Measurements from ENCODE around the gene TTC28.
"Not testable (repeated sequence)": the region's sequence is repeated elsewhere in the genome, so short reads cannot be mapped to it uniquely, and the experiment has no call there.

Gene TTC28

DNA sequence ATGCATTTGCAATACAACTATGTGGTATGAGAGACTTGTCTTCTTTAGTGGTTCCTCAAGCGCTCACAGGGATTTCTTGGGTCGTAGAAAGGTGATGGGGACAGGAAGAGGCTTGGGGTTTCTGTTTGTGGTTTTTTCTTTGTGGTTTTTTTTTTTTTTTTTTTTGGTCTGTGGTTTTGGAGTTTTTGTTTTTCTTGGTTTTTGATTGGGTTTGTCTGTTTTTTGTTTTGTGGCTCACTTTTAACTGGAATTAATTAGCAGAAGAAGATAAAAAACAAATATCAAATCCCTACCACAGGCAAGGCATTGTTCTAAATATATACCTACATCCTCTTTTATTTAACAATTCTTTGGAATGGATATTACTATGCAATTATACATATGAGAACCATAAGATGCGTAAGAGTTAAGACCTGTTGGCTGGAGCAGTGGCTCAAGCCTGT lies 5.5 kb downstream of the TTC28 start:
- DNase-seq = no peak

GRCh38 chr22:28670756-28671155 lies 8.9 kb downstream of the TTC28 start:
- no peak for DNase-seq

DNA sequence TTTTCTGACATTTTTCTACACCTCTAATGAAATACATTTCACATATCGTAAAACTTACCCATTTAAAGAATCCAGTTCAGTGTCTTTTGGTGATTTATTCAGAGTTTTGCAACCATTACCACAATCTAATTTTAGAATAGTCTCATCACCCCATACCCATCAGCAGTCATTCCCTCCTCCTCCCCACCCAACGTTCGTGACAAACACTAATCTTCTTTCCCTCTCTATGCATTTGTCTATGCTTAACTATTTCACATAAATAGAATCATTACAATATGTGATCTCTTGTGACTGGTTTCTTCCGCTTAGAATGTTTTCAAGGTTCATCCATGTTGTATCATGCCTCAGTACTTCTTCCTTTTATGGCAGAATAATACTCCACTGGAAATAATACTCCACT lies 9.5 kb downstream of the TTC28 start:
- DNase-seq = no peak

GRCh38 chr22:28669387-28669786 lies 10.3 kb downstream of the TTC28 start:
- no peak for DNase-seq

DNA sequence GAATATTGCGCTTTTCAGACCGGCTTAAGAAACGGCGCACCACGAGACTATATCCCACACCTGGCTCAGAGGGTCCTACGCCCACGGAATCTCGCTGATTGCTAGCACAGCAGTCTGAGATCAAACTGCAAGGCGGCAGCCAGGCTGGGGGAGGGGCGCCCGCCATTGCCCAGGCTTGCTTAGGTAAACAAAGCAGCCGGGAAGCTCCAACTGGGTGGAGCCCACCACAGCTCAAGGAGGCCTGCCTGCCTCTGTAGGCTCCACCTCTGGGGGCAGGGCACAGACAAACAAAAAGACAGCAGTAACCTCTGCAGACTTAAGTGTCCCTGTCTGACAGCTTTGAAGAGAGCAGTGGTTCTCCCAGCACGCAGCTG lies 16.1 kb downstream of the TTC28 start:
- not testable (repeated sequence) for DNase-seq

- DNase-seq = no peak
These were observed 21.2 kb downstream of the TTC28 start for GRCh38 chr22:28658448-28658847.

DNA sequence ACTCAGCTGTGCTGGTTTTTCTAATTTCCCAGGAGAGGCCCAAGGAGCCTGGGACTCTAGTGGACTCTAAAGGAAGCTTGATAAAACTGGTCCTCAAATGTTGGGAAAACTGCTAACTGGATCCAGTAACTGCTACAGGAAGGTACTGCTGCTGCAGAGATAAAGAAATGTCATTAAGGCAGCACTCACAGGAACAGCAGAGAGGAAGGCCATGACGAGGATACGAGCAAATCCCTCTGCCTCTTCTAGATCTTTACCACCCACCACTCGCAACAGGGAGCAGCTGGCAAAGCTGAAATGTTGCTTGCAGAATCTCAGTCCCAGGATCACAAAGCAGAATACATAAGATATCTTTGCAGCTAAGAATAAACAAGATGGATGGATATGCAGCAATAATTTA lies 23.5 kb downstream of the TTC28 start:
- no peak for DNase-seq

DNA sequence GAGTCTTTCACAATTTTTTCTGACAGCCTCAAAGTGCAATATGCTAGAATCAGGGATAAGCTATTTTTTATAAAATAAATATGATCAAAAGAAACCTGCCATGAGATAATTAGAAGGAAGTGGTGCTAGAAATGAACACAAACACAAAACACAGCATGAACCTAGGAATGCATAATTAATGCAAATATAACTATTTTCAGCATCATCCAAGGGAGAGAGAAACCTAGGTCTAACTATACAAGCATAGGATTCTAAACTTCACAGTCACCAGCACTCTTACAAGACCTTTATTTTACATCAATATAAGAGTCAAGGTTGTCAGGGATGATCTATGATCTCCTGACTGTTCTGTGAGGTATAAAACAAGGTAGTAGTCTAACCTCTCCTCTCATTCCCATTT lies 29.2 kb downstream of the TTC28 start:
- no peak for DNase-seq

DNA sequence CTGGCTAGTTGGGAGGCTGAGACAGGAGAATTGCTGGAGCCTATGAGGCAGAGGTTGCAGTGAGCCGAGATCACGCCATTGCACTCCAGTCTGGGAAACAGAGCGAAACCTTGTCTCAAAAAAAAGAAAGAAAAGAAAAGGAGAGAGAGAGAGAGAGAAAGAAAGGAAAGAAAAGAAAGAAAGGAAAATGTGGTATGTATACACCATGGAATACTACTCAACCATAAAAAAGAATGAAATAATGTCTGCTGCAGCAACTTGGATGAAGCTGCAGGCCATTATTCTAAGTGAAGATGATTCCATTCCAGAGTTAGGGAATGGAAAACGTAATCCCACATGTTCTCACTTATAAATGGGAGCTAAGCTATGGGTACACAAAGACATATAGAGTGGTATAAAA lies 30.8 kb downstream of the TTC28 start:
- DNase-seq = no peak

- no peak for DNase-seq
These were observed 32.4 kb downstream of the TTC28 start for GRCh38 chr22:28647216-28647615.

DNA sequence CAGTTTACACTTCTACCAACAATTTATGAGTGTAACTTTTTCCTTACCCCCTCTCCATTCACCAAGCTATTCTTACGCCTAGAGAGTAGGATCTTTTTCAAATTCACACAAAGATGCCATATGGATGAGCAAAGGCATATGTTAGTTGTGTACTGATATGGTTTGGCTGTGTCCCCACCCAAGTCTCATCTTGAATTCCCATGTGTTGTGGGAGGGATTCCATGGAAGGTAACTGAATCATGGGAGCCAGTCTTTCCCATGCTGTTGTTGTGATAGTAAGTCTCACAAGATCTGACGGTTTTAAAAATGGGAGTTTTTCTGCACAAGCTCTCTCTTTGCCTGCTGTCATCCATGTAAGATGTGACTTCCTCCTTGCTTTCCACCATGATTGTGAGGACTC lies 40.3 kb downstream of the TTC28 start:
- DNase-seq = no peak

- DNase-seq = no peak
These were observed 42.4 kb downstream of the TTC28 start for GRCh38 chr22:28637225-28637624.

DNA sequence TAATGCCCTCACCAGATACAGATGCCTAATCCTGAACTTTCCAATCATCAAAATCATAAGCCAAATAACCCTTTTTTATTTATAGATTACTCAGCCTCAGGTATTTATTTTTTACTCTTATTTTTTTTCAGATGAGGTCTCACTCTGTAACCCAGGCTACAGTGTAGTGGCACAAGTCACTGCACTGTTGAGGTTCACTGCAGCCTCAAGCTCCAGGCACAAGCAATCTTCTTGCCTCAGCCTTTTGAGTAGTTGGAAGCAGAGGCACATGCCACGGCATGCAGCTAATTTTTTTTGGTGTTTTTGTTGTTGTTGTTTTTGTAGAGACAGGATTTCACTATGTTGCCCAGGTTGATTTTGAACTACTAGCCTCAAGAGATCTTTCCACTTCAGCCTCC lies 49.5 kb downstream of the TTC28 start:
- no peak for DNase-seq

GRCh38 chr22:28629420-28630176 lies 50.0 kb downstream of the TTC28 start:
- no peak for DNase-seq

- no peak for DNase-seq
These were observed 50.9 kb downstream of the TTC28 start for GRCh38 chr22:28628766-28629165.

DNA sequence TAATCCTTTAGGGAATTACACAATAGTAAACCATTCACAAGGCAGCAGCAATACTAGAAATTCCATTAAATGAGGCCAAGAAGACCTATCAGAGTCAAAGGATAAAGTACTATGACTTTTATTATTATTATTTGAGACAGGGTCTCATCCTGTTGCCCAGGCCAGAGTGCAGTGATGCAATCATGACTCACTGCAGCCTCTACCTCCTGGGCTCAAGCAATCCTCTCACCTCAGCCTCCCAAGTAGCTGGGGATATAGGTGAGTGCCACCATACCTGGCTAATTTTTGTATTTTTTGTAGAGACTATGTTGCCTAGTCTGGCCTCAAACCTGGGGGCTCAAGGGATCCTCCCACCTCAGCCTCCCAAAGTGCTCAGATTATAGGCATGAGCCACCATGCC lies 51.8 kb downstream of the TTC28 start:
- DNase-seq = no peak

GRCh38 chr22:28620244-28620922 lies 59.3 kb downstream of the TTC28 start:
- DNase-seq = no peak

DNA sequence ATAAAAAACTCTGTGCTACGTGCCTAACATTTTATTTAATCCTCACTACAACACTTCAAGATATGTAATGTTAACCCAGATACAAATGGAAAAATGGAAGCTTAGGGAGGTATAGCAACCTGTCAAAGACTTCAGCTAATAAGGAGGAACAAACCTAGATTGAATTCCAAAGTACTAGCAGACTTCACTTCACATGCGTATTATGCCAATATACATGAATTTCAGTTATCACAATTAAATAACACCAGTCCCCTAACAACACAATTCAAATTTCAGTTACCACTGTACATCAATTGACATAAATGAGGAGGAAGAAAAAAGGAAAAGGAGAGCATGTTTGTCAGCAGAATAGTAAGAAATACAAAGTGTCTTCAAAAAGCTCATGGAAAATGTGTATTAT lies 60.4 kb downstream of the TTC28 start:
- DNase-seq = no peak

GRCh38 chr22:28615423-28615822 lies 64.2 kb downstream of the TTC28 start:
- not testable (repeated sequence) for DNase-seq

DNA sequence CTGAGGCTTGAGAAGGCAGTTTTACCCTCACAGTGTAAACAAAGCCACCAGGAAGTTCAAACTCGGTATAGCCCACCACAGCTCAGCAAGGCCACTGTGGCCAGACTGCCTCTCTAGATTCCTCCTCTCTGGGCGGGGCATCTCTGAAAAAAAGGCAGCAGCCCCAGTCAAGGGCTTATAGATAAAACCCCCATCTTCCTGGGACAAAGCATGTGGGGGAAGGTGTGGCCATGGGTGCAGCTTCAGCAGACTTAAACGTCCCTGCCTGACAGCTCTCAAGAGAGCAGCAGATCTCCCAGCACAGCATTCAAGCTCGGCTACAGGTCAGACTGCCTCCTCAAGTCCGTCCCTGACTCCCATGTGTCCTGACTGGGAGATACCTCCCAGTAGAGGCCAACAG lies 69.7 kb downstream of the TTC28 start:
- no peak for DNase-seq

- DNase-seq = no peak
These were observed 71.1 kb downstream of the TTC28 start for GRCh38 chr22:28608546-28608945.

- DNase-seq = no peak
These were observed 71.8 kb downstream of the TTC28 start for GRCh38 chr22:28607795-28608194.

DNA sequence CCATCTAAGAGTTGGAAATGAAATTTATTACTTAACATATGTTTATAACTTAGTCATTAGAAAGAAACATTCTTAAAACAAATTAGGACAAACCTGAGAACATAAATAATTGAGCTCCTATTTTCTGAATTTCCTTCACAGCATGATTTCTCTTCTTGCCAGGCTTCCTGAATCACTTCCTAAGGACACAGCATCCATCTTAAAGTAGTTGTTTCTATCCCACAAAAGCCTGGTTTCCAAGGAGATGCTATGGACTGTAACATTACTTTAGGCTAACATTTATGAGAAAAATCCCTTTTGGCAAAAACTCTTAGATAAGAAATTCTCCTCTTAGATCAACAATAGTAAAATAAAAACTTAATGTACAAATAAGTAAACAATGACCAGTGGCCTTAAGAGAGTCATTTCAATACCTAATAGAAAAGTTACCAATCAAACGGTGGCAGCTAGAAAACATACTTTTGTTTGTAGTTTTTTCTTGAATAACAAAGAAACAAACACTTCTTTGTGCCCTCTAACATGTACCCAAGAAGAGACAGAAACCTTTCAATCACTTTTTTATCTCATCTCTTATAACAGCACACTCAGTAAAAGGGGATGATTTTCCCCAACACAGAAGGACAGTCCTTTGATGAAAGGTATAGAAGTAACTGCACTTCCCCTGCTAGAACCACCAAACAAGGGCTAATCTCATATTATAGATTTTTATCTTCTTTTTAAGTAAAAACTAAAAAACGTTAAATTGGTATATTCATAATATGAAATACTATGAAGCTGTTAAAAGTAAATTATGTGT lies 74.5 kb downstream of the TTC28 start:
- no peak for DNase-seq

DNA sequence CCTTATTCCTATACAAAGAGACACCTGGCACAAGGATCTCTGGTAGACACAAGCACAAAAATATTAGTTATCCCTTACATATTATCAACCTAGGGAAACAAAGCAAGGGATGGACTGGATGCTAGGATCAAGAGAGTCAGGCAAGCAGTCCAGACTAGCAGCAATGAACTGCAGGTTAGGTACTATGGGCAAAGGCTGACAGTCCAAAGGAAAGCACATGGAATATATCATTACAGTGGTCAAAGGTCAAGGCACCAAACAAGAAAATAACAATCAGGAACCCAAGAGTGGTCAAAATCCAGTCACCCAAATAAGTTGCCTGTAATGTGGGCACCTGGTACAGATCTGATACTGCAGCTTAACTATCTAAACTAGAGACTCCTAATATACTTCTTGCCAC lies 77.7 kb downstream of the TTC28 start:
- no peak for DNase-seq
